BLaER1 treated with 17β-estradiol and CSF1 and Interleukin-3, amounts not matched to agents 10 nM and 100 nM (cell line): ENCODE data around the gene EFNA1.

Experiments used
- H3K27ac ChIP-seq, 11 experiments: shearing (Covaris generic); formaldehyde crosslinking; 2 replicates each; pipeline ENCODE4 v1.8.1; 2022
- H3K27me3 ChIP-seq, 11 experiments: shearing (Covaris generic); formaldehyde crosslinking; 2 replicates each; pipeline ENCODE4 v1.8.1; 2022
- H3K36me3 ChIP-seq, 11 experiments: shearing (Covaris generic); formaldehyde crosslinking; 2 replicates each; pipeline ENCODE4 v1.8.1; 2022
- H3K4me1 ChIP-seq, 10 experiments: shearing (Covaris generic); formaldehyde crosslinking; 2 replicates each; pipeline ENCODE4 v1.8.1; 2022
- H3K4me2 ChIP-seq, 11 experiments: shearing (Covaris generic); formaldehyde crosslinking; 2 replicates each; pipeline ENCODE4 v1.8.1; 2022
- H3K4me3 ChIP-seq, 10 experiments: shearing (Covaris generic); formaldehyde crosslinking; 2 replicates each; pipeline ENCODE4 v1.8.1; 2022
- H3K9ac ChIP-seq, 11 experiments: shearing (Covaris generic); formaldehyde crosslinking; 2 replicates each; pipeline ENCODE4 v1.8.1; 2022
- H3K9me3 ChIP-seq, 11 experiments: shearing (Covaris generic); formaldehyde crosslinking; replicated peaks in 1 of 11; 2 replicates each; pipeline ENCODE4 v1.8.1; 2022
- H4K20me1 ChIP-seq, 11 experiments: shearing (Covaris generic); formaldehyde crosslinking; 2 replicates each; pipeline ENCODE4 v1.8.1; 2022
- Cebpa-rat ChIP-seq, 11 experiments: shearing (Covaris generic); IDR thresholded peaks; 2 replicates each; pipeline ENCODE4 v1.8.1; 2022

EFNA1 gene

GRCh38 chr1:155082301-155083051, 45.2 kb upstream of the EFNA1 start:
- TF ChIP-seq Cebpa-rat (IDR thresholded peaks at IDR 0.05): no peak
- Histone ChIP-seq H3K4me3 (peak overlapping the region; percentile 49 to 67 (median 56)), H3K4me1 (peaks cover 86 to 93% (median 92%) of the 10 kb centered on the region in 10 experiments)

DNA sequence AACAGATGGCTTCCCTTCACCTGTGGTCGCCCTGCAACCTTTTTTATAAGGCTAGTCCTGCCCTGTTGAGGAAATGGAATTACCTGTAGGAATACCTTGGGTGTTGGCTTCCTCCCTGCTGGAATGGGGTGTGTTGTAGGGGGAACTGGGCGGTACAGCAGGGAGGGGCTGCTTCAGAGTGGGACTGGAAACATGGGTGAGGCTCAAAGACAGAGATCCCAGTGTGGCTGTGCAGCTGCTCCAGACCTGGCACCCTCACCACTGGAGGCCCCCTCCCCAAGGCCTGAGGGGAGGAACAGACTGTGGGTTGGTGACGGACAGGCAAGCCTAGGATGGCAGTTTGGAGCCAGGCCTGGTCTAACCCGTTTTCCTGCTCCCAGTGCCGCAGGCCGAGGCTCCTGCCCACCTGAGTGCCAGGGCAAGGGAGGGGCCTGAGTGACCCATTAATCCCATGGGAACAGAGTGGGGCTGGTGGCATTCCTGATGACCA, 44.6 kb upstream of the EFNA1 start:
- Histone ChIP-seq H3K36me3 (no peaks in the 10 kb centered on the region), H3K9me3 (no peaks in the 10 kb centered on the region), H3K4me1 (peaks cover 80 to 90% (median 89%) of the 10 kb centered on the region in 10 experiments), H3K27me3 (peaks cover 53 to 60% (median 56%) of the 10 kb centered on the region in 11 experiments), H4K20me1 (peaks cover 33 to 59% (median 51%) of the 10 kb centered on the region in 11 experiments; a peak in 20 of 22 replicates), H3K4me3 (peak overlapping the region in 6 of 10 experiments; percentile 54 to 67 (median 59); a peak in 7 of 20 replicates), H3K4me2 (peak overlapping the region; percentile 94 to 100 (median 98)), H3K9ac (peak overlapping the region in 4 of 11 experiments; percentile 21 to 50 (median 32); a peak in 3 of 22 replicates), H3K27ac (no peak overlapping the region)
- no peak for TF ChIP-seq Cebpa-rat (IDR thresholded peaks at IDR 0.05)

More at GRCh38 chr1:155082301-155083051, 45.2 kb upstream of the EFNA1 start:
- Histone ChIP-seq H3K27me3 (peaks cover 53 to 60% (median 56%) of the 10 kb centered on the region in 11 experiments), H3K36me3 (no peaks in the 10 kb centered on the region), H3K9ac (peak overlapping the region in 9 of 11 experiments; percentile 8 to 76 (median 50); a peak in 13 of 22 replicates), H4K20me1 (peaks cover 33 to 66% (median 51%) of the 10 kb centered on the region in 11 experiments; a peak in 20 of 22 replicates), H3K27ac (no peak overlapping the region), H3K9me3 (no peaks in the 10 kb centered on the region), H3K4me2 (peak overlapping the region; percentile 94 to 100 (median 98))

DNA sequence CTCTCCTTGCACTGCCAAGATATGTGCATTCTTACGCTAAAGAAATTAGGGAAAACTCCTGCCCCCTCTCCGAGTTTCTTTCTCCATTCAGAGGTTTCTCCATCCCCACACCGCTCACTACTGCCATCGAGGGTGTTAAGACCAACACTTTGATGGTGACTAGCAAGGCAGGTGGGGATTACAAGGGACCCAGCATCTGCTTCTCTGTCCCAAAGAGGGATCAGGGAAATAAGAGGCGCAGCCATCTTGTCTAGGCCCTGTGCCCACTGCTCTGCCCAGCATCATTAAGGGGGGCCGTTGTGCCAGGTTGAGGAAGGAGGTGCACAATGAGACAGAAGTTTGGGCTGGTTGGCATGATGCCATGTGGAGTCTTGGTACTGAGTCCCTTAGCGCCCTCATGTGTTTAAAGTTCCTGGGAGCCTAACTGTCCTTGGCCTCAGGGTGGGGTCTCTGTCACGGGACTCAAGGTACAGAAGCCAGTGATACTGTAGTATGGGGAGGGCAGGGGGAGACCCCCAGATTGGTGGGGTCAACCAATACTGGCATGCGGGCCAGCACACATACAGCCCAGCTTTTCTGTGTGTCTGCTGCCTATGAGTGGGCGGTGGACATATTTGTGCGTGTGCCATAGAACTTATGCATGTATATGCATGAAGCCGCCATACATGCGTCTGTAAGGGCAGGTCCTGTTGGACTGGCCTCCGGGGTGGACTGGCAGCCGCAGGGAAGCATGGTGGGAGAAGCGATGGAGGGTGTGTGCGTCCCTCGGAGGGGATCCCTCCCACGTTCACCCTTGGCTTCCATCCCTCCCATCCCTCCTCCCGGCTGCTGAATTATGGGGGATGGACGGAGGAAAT, 43.6 kb upstream of the EFNA1 start:
- Histone ChIP-seq H3K9ac (peak overlapping the region in 9 of 11 experiments; percentile 34 to 80 (median 75); a peak in 13 of 22 replicates), H4K20me1 (peaks cover 33 to 58% (median 49%) of the 10 kb centered on the region in 11 experiments; a peak in 20 of 22 replicates), H3K4me2 (peak overlapping the region; percentile 89 to 100 (median 98)), H3K27me3 (peaks cover 49 to 52% (median 50%) of the 10 kb centered on the region in 11 experiments), H3K27ac (no peak overlapping the region), H3K36me3 (no peaks in the 10 kb centered on the region), H3K4me1 (peaks cover 72 to 80% (median 79%) of the 10 kb centered on the region in 10 experiments), H3K9me3 (no peaks in the 10 kb centered on the region), H3K4me3 (peak overlapping the region; percentile 57 to 82 (median 71); a peak in 19 of 20 replicates)
- no peak for TF ChIP-seq Cebpa-rat (IDR thresholded peaks at IDR 0.05)

- no peaks in the 10 kb centered on the region for H3K36me3 ChIP-seq
- no peak for TF ChIP-seq Cebpa-rat (IDR thresholded peaks at IDR 0.05)
- peaks cover 26 to 50% (median 41%) of the 10 kb centered on the region in 11 experiments; a peak in 20 of 22 replicates for H4K20me1 ChIP-seq
- peaks cover 64 to 72% (median 71%) of the 10 kb centered on the region in 10 experiments for H3K4me1 ChIP-seq
- H3K4me2 ChIP-seq: peak overlapping the region; percentile 94 to 100 (median 98)
- H3K9me3 ChIP-seq: no peaks in the 10 kb centered on the region
- peak overlapping the region in 10 of 11 experiments; percentile 45 to 74 (median 68); a peak in 21 of 22 replicates for H3K27ac ChIP-seq
- H3K4me3 ChIP-seq: peak overlapping the region; percentile 57 to 82 (median 71)
- peaks cover 41 to 44% (median 42%) of the 10 kb centered on the region in 11 experiments for H3K27me3 ChIP-seq
- peak overlapping the region; percentile 62 to 80 (median 75) for H3K9ac ChIP-seq
Measured at GRCh38 chr1:155084722-155085503, 42.8 kb upstream of the EFNA1 start.

GRCh38 chr1:155085504-155086127, 42.1 kb upstream of the EFNA1 start:
- H3K4me1 ChIP-seq: peaks cover 57 to 65% (median 64%) of the 10 kb centered on the region in 10 experiments
- no peak for TF ChIP-seq Cebpa-rat (IDR thresholded peaks at IDR 0.05)
- peak overlapping the region in 10 of 11 experiments; percentile 45 to 74 (median 68); a peak in 21 of 22 replicates for H3K27ac ChIP-seq
- H3K4me3 ChIP-seq: peak overlapping the region; percentile 57 to 82 (median 71)
- peaks cover 19 to 43% (median 34%) of the 10 kb centered on the region in 11 experiments; a peak in 20 of 22 replicates for H4K20me1 ChIP-seq
- peaks cover 34 to 37% (median 35%) of the 10 kb centered on the region in 11 experiments for H3K27me3 ChIP-seq
- H3K9ac ChIP-seq: peak overlapping the region; percentile 62 to 80 (median 75)
- H3K9me3 ChIP-seq: no peaks in the 10 kb centered on the region
- H3K36me3 ChIP-seq: no peaks in the 10 kb centered on the region
- H3K4me2 ChIP-seq: peak overlapping the region; percentile 94 to 100 (median 98)

DNA sequence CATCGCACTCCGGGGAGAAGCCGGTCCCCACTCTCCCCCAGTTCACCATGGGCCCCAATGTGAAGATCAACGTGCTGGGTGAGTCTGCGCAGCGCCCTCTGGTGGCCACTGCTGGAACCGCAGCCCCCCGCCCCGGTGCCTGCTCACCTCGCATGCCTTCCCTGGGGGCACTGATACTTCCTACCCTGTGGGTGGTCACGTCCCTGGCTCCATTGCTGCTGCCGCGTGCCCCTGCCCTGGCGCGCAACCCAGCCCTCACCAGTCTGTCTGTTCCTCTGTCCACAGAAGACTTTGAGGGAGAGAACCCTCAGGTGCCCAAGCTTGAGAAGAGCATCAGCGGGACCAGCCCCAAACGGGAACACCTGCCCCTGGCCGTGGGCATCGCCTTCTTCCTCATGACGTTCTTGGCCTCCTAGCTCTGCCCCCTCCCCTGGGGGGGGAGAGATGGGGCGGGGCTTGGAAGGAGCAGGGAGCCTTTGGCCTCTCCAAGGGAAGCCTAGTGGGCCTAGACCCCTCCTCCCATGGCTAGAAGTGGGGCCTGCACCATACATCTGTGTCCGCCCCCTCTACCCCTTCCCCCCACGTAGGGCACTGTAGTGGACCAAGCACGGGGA, 41.4 kb upstream of the EFNA1 start:
- H3K9me3 ChIP-seq: no peaks in the 10 kb centered on the region
- peak overlapping the region; percentile 94 to 100 (median 98) for H3K4me2 ChIP-seq
- H3K27ac ChIP-seq: peak overlapping the region in 10 of 11 experiments; percentile 25 to 68 (median 52); a peak in 18 of 22 replicates
- H3K9ac ChIP-seq: peak overlapping the region; percentile 18 to 79 (median 63); a peak in 20 of 22 replicates
- H3K4me3 ChIP-seq: peak overlapping the region in 8 of 10 experiments; percentile 57 to 82 (median 71); a peak in 13 of 20 replicates
- peaks cover 51 to 63% (median 61%) of the 10 kb centered on the region in 10 experiments for H3K4me1 ChIP-seq
- peaks cover 28 to 31% (median 29%) of the 10 kb centered on the region in 11 experiments for H3K27me3 ChIP-seq
- no peak for TF ChIP-seq Cebpa-rat (IDR thresholded peaks at IDR 0.05)
- peaks cover 13 to 37% (median 28%) of the 10 kb centered on the region in 11 experiments; a peak in 20 of 22 replicates for H4K20me1 ChIP-seq
- no peaks in the 10 kb centered on the region for H3K36me3 ChIP-seq
